ENCODE measurements around the gene PROZ.
"Not testable (repeated sequence)": the region's sequence is repeated elsewhere in the genome, so short reads cannot be mapped to it uniquely, and the experiment has no call there.

Gene PROZ, protein sequence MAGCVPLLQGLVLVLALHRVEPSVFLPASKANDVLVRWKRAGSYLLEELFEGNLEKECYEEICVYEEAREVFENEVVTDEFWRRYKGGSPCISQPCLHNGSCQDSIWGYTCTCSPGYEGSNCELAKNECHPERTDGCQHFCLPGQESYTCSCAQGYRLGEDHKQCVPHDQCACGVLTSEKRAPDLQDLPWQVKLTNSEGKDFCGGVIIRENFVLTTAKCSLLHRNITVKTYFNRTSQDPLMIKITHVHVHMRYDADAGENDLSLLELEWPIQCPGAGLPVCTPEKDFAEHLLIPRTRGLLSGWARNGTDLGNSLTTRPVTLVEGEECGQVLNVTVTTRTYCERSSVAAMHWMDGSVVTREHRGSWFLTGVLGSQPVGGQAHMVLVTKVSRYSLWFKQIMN
- 0 reads per million in 2 donors for total RNA-seq

DNA sequence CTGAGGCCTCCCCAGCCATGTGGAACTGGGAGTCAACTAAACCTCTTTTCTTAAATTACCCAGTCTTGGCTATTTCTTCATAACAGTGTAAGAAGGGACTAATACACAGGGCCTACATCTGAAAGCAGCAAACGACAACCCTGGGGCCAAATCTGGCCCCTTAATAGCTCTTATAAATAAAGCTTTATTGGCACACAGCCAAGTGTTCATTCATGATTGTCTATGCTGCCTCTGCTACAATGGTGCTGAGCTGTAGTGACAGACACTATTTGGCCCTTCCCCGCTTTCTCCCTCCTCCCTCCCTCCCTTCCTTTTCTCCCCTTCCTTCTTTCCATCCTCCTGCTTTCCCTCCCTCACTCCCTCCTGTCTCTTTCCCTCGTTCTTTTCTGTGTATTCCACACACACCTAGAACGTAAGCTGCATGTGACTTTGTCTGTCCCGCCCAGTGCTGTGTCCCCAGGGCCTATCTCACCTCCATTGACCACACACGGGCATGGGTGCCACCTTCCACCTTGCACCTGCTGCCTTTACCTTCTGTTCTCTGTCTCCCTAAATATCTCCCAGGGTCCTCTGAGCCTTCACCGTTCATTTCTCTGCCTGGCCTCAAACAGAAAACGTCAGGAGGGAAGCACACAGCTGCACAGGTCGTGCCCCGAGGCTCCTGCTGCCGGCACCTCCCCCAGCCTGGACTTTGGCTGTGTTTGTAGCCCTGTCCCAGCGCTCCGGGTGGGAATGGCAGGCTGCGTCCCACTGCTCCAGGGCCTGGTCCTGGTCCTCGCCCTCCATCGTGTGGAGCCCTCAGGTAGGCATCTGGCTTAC is at the start of gene PROZ:
Gene PROZ (plus strand): TSS at position 720 of the 819 bp plus-strand sequence. CDS start 13 bp downstream, at position 733.
- no peak for DNase-seq

DNA sequence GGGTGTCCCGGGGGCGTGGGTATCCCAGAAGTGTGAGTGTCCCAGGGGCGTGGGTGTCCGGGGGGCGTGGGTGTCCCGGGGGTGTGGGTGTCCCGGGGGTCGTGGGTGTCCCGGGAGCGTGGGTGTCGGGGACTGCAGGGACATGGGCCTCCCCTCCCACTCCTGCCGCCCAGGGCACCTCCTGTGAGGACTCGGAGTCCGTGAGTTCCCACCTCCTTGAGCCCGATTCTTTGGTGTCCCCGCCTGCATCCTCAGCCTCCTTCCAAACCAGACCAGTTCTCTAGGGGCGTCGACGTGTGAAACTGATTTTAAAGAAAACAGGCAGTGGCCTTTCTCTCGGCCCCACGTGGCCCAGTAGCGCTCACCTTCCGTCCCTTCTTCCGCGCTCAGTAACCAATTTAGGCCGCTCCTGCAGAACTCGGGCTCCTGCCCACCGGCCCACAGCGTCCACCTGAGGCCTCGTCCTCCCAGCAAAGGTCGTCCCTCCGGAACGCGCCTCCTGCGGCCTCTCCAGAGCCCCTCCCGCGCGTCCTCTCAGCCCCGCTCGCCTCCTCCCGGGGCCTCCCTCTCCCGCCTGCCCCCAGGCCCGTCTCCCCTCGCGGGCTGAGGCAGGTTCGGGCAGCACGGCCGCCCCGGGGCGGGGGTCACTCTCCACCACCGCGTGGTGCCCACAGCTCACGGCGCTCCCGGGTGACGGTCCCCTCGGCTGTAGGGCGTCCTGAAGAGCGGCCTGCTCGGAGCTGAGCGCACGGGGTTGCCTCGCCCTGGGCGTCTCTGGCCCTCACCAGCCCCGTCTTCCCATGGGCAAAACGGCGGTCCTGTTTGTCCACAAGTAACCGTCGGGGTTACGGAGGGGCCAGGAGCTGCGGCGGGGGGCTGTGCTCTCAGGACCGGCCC is 49.0 kb upstream of the PROZ start:
- DNase-seq = no peak

DNA sequence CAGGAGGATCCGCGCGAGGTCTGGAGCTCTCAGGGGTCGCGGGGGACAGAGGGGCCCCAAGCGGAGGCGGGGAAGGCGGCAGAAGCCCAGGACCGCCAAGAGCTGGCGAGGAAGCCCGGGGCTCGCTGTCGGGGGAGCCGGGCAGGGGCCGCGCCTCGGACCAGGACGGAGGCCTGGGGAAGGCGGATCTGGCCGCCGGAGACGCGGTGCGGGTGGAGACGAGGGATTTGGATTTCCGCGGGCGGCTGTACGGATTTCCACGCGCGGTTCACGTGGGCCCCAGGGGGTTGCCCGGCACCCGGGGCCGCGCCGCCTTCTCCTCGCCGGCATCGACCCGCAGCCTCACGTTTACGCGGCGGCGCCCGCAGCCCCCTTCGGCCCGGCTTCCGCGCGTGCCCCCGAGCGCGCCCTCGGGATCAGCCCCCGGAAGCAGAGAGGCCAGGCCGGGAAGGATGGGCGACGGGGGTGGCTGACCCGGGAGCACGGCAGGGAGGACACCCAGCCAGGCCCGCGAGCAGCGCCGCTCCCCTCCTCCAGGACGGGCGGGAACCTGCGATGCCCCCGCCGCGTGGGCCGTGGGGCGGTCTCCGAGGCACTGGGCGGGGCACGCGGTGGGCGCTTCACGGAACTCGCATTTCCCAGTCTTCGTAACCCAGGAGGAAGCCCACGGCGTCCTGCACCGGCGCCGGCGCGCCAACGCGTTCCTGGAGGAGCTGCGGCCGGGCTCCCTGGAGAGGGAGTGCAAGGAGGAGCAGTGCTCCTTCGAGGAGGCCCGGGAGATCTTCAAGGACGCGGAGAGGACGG is 48.2 kb upstream of the PROZ start:
- DNase-seq = no peak

DNA sequence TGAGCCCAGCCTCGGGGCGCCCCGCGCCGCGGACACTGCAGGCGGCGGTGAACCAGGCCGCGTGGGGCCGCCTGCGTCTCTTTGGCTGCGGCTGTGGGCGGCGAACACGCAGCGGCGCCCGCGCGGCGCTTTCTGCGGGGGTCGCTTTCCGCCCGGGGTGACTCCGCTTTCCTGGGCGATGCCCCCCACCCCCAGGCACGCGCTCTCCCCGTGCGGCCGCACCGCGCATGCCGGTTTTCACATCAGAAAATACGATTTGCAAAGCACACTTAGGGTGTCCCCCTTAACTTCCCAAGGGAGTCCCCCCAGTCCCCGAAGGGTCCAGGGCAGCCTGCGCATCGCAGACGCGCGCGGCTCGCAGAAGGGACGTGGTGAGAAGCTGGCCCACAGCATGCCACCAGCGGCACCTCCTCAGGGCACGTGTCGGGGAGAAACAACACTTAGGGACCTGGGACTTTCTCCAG is 47.6 kb upstream of the PROZ start:
- DNase-seq = no peak

DNA sequence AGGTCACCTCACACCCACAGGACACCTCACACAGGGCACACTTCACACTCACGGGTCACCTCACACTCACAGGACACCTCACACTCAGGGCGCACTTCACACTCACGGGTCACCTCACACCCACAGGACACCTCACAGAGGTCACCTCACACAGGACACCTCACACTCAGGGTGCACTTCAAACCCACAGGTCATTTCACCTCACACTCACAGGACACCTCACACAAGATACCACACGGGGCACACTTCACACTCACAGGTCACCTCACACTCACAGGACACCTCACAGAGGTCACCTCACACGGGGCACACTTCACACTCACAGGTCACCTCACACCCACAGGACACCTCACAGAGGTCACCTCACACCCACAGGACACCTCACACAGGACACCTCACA is 46.6 kb upstream of the PROZ start:
- not testable (repeated sequence) for DNase-seq

DNA sequence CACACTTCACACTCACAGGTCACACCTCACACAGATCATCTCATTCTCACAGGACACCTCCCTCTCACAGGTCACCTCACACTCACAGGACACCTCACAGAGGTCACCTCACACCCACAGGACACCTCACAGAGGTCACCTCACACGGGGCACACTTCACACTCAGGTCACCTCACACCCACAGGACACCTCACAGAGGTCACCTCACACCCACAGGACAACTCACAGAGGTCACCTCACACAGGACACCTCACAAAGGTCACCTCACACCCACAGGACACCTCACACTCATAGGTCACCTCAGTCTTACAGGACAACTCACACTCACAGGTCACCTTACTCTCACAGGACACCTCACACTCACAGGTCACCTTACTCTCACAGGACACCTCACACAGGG is 46.0 kb upstream of the PROZ start:
- DNase-seq = not testable (repeated sequence)

DNA sequence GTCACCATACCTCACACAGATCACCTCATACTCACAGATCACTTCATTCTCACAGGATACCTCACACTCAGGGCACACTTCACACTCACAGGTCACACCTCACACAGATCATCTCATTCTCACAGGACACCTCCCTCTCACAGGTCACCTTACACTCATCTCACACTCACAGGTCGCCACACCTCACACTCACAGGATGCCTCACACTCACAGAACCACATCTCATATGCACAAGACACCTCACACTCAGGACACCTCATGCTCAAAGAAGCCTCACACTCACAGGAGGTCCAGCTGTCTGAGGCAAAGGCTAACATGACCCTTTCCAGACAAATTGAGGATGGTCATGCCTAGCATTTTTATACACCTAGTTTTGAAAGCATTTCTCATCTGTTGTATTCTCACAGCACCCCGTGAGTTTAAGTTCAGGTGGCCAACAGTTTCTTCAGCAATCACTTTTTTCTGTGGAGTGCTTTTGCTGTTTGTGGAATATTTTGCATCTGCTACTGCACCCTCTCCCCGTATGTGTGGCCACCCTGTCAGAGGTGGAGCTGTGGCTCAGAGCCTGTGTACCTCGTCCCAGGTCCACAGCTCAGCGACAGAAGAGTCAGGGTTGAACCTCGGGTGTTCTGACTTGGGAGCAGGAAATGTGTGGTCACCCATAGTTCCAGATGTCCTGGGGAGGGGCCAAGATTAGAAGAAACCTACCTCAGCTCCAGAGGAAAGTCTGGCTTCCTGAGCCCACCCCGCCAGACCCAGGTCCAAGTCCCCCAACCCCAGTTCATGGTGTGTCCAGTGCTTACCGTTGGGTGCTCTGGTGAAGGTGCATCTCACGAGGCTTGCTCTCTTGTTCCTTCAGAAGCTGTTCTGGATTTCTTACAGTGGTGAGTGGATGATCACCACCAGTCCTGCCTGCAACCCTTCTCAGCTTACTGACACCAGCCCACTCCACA is 45.3 kb upstream of the PROZ start:
- DNase-seq = no peak

DNA sequence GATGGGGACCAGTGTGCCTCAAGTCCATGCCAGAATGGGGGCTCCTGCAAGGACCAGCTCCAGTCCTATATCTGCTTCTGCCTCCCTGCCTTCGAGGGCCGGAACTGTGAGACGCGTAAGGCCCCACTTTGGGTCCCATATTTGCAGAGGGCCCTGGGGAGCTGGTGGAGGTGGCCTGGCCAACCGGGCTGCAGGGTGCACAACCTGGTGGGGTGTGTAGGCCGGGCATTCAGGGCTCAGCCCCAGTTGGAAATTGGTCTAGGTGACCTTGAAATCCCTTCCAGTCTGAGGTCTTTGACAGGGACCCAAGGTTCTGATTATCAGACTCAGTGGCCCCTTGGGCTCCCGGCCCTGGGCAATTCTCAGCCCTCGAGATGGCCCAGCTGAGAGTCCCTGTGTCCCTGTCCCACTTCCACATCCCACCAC is 44.6 kb upstream of the PROZ start:
- no peak for DNase-seq

DNA sequence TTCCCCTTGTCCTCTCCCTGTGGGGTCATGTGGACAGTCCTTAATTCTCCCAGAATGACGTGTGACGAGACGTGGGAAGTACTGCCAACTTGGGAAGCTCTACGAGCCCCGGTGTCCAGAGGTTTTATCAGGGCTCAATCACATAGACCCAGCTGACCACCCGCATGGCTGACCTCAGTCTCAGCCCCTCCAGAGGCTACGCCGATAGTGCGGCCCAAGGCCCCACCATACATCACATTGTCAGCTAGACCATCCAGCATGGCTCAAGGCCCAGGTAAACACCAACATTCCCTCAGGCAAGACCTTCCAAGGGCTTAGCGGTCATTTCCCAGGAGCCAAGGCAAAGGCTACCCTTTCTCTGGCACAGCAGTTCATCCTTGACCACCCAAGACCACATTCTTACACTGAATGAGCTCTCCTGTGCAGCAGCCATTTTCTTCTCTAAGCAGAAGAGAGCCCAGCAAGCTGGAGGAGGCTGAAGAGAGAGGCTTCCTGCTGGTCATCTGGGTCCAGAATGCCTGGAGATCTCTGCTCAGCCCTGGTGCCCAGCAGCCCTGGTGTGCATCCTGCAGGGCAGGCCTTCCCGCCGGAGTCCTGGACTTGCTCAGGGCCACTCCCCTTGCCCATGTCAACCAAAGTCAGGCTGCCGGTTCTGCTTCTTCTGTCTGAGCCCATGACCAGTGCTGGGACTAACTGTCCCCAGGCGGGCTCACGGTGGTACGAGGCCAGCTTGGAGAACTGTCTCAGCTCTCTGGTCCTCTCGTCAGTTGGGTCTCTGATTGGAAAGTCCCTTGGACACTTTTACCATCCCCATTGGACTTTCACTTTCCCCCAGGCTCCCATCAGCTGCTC is 43.7 kb upstream of the PROZ start:
- no peak for DNase-seq

DNA sequence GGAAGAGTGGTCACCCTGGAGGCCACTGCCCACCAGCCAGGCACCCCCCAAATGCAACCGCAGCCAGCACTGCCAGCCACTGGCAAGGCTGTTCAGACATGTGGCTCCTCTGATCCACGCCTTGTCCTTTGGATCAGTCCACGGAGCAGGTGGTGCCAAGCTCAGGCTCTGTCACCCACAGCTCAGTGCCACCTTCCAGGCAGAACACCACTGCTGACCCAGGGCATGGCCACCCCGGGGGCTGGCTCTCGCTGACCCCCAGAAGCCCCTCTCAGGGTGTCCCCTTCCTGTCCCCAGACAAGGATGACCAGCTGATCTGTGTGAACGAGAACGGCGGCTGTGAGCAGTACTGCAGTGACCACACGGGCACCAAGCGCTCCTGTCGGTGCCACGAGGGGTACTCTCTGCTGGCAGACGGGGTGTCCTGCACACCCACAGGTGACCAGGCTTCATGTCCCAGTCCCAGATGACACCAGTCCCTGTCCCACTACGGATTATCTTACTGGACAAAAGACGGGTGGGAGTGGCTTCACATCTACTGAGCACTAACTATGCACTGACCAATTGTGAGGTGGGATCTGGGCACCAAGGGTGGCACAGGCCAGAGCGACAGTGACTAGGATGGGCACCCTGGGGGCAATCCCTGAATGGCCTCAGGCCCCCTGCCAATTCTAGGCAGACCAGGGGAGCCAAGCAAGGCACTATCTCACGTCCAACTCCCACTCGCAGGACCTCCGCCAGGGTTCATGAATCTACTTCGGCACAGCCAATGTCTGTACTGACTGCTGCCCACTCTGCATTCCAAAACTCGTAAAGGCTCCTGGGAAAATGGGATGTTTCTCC is 42.9 kb upstream of the PROZ start:
- no peak for DNase-seq

DNA sequence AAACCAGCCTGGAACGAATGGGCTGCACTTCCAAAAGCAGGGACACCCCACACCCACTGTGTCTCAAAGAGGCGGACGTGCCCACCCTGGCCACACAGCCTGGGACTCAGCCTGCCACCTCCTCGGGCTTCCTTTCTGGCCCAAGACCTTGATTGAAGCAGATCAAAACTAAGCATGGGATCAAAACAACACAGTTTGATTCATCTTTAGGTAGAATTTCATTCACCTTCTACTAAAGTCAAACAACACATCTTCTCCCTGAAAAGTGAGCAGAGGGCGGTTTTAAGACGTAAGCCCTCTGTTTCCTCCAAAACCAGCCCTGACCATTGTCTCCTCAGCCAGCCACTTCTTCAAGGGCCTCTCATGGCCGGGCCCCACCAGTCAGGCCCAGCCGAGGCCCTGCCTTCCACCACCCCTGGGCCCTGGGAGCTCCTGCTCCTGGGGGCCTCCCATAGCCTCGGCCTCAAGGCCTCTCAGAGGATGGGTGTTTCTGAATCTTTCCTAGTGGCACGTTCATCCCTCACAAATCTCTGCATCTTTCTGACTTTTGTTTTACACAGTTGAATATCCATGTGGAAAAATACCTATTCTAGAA is 42.1 kb upstream of the PROZ start:
- DNase-seq = no peak

DNA sequence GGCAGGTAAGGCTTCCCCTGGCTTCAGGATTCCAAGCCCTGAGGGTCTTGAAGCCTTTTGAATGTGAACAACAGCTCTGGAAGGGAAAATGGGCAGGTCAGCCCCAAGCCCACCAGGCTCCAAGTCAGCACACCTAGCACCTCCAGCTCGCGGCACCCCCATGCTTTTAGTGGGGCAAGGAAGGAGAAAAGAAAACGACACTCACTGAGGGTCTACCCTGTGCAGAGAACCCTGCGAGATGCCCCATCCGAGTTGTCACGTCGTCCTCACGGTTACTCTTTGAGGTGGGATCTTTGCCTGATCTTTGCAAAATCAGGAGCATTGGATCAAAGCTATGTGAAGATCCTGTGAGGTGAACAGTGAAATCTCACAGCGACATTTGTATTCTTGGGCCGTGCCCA is 41.6 kb upstream of the PROZ start:
- DNase-seq = no peak

DNA sequence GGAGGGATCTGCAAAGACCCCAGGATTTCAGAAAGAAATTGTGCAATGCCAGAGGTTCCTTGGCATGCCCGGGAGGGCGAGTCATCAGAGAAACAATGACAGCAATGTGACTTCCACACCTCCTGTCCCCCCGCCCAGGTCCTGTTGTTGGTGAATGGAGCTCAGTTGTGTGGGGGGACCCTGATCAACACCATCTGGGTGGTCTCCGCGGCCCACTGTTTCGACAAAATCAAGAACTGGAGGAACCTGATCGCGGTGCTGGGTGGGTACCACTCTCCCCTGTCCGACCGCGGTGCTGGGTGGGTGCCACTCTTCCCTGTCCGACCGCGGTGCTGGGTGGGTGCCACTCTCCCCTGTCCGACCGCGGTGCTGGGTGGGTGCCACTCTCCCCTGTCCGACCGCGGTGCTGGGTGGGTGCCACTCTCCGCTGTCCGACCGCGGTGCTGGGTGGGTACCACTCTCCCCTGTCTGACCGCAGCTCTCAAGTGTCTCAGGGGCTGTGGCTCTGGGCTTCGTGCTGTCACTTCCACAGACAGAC is 41.0 kb upstream of the PROZ start:
- no peak for DNase-seq

DNA sequence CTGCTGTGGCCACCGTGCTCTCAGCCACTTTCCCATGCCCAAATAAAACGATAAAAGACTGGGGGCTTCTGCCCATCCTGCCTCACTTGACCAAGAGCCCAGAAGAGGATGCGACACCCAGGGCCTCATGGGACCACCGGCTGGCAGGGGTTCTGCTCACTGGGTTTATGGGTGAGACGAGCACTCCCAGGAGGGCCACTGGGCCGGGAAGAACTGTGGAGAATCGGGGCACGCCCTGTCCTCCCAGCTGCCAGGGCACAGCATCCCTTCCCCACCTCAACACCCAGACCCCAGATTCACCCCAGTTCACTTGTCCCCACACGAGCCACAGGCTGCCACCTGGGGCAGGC is 40.6 kb upstream of the PROZ start:
- no peak for DNase-seq

DNA sequence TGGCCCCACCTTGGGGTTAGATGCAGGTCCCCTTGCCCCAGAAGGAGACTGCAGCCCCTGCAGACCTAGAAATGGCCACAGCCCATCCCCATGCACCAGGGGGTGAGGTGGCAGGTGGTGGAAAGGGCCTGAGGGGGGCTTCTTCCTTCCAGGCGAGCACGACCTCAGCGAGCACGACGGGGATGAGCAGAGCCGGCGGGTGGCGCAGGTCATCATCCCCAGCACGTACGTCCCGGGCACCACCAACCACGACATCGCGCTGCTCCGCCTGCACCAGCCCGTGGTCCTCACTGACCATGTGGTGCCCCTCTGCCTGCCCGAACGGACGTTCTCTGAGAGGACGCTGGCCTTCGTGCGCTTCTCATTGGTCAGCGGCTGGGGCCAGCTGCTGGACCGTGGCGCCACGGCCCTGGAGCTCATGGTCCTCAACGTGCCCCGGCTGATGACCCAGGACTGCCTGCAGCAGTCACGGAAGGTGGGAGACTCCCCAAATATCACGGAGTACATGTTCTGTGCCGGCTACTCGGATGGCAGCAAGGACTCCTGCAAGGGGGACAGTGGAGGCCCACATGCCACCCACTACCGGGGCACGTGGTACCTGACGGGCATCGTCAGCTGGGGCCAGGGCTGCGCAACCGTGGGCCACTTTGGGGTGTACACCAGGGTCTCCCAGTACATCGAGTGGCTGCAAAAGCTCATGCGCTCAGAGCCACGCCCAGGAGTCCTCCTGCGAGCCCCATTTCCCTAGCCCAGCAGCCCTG is 40.0 kb upstream of the PROZ start:
- DNase-seq = no peak

DNA sequence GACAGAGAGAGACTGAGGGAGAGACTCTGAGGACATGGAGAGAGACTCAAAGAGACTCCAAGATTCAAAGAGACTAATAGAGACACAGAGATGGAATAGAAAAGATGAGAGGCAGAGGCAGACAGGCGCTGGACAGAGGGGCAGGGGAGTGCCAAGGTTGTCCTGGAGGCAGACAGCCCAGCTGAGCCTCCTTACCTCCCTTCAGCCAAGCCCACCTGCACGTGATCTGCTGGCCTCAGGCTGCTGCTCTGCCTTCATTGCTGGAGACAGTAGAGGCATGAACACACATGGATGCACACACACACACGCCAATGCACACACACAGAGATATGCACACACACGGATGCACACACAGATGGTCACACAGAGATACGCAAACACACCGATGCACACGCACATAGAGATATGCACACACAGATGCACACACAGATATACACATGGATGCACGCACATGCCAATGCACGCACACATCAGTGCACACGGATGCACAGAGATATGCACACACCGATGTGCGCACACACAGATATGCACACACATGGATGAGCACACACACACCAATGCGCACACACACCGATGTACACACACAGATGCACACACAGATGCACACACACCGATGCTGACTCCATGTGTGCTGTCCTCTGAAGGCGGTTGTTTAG is 39.2 kb upstream of the PROZ start:
- no peak for DNase-seq

DNA sequence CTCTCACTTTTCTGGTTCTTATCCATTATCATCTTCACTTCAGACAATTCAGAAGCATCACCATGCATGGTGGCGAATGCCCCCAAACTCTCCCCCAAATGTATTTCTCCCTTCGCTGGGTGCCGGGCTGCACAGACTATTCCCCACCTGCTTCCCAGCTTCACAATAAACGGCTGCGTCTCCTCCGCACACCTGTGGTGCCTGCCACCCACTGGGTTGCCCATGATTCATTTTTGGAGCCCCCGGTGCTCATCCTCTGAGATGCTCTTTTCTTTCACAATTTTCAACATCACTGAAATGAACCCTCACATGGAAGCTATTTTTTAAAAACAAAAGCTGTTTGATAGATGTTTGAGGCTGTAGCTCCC is 38.6 kb upstream of the PROZ start:
- no peak for DNase-seq

All from activated gamma-delta T cell (primary cell).